Measurements from ENCODE around the gene IL10RB. TPM values are rescaled to one million over a fixed set of nuclear protein-coding genes. Genes with fewer than 3 reads are reported as not detected.

The IL10RB gene
- total and polyA plus RNA-seq, 2 of the 4 experiments (the other 2 are of a cell fraction) = 20.1 to 45.2 TPM

DNA sequence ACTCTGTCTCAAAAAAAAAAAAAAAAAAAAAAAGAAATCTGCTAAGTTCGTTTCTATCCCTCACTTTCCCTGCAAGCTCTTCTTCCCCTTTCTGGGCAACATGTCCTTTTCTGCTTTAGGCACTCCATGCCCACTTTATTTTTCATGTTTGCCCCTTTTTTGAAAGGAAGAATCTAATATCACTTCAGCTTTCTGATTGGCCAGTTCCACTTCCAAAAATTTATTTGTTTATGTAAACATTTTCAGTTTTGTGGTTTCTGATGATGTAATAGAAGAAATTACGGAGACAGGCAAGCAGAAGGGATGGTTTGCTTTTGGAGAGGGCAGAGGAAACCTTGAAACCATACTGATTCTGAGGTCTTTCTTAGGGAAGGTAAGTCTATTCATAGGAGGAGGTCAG lies 73.8 kb downstream of the IL10RB start:
- Histone ChIP-seq H3K14ac (replicated peaks; ENCODE audit: low read depth, low read length) (no peak overlapping the region), H4K91ac (ENCODE audit: insufficient read depth, low read depth, low read length) (no peak overlapping the region), H2AFZ (replicated peaks; ENCODE audit: low read length, poor library complexity) (no peak overlapping the region), H3K23ac (ENCODE audit: low read depth, low read length) (no peak overlapping the region), H3K4me1 (ENCODE audit: control insufficient read depth, insufficient read depth, low read length) (peaks cover 6% of the 10 kb centered on the region), H3K36me3 (ENCODE audit: control insufficient read depth, insufficient read depth, low read length) (peaks cover 5% of the 10 kb centered on the region), H3K4me2 (ENCODE audit: low read depth, low read length) (no peak overlapping the region), H2AK9ac (replicated peaks; ENCODE audit: low read depth, low read length, poor library complexity) (no peak overlapping the region), H4K20me1 (ENCODE audit: insufficient read depth, low read length) (peaks cover 3% of the 10 kb centered on the region), H3K9me1 (ENCODE audit: insufficient read depth, low read length) (peaks cover 4% of the 10 kb centered on the region; the same call in 1 of the 2 replicates), H3K27ac (ENCODE audit: insufficient read depth, low read length) (no peak overlapping the region), H3K4ac (ENCODE audit: low read depth, low read length) (no peak overlapping the region), H3K27me3 (ENCODE audit: control insufficient read depth, insufficient read depth, low read length) (no peaks in the 10 kb centered on the region), H2BK20ac (ENCODE audit: low read depth, low read length) (no peak overlapping the region), H3K79me1 (ENCODE audit: low read depth in 1 of 2, low read length in 2 of 2) (peaks cover 1 to 10% of the 10 kb centered on the region in 2 experiments), H4K5ac (ENCODE audit: low read depth, low read length) (no peak overlapping the region), H3K18ac (ENCODE audit: low read depth, low read length) (no peak overlapping the region), H2BK120ac (ENCODE audit: low read depth, low read length) (no peak overlapping the region), H3K9ac (ENCODE audit: low read depth, low read length) (no peak overlapping the region), H3K9me3 (ENCODE audit: control insufficient read depth, insufficient read depth, low read length) (no peaks in the 10 kb centered on the region), H3K56ac (ENCODE audit: extremely low read depth, insufficient read depth, low read length) (no peak overlapping the region), H3K4me3 (ENCODE audit: insufficient read depth, low read depth, low read length) (no peak overlapping the region), H2BK15ac (ENCODE audit: low read depth, low read length) (no peak overlapping the region), H4K8ac (ENCODE audit: low read depth in 2 of 2, low read length in 2 of 2) (no peak overlapping the region), H2AK5ac (ENCODE audit: low read depth, low read length) (no peak overlapping the region), H2BK5ac (ENCODE audit: low read depth, low read length, poor library complexity, severe bottlenecking) (no peak overlapping the region)
- no peak for ATAC-seq (ENCODE audit: low read depth)
- CTCF ChIA-PET = interaction anchor here (1.2 kb wide), 1 partner anchor 22 kb away, joined by 3 read pairs; no protein-coding TSS in a partner anchor
- WGBS, 2 experiments (ENCODE audit: extremely low coverage in 2 of 2, insufficient read length in 1 of 2) = no CpG with 5 or more reads among the region's 2 CpGs
- in situ Hi-C loops (cut with MboI; ENCODE audit: low sequenced_read_pairs) (no loop called here), dilution Hi-C loops (cut with HindIII; ENCODE audit: low sequenced_read_pairs, unreplicated experiment) (no loop called here), intact Hi-C loops (cut with micrococcal nuclease) (loop anchor here (1.0 to 10.0 kb wide), 3 partner anchors 32 to 65 kb away; partner anchors contain the start of gene IFNGR2)
- DNase-seq = peak; percentile 12
- TF ChIP-seq CHD1 (IDR thresholded peaks at IDR 0.05; ENCODE audit: low read depth, low read length) = no peak
- no peak for TF ChIP-seq MXI1 (IDR thresholded peaks at IDR 0.05; ENCODE audit: borderline replicate concordance, low read depth, low read length)
- peak; percentile 36; the same call in 1 of the 2 replicates for TF ChIP-seq CEBPB (IDR thresholded peaks at IDR 0.05; ENCODE audit: low read depth, low read length)
- POLR2A ChIA-PET (ENCODE audit: unreplicated experiment) = no interaction called here
- no TSS peak for BruUV-seq (replicated peaks)

Data from IMR-90 (cell line).